ENCODE results near the gene HDAC4.

The HDAC4 gene

GRCh38 chr2:239115616-239116015 is 285.2 kb downstream of the HDAC4 start:
- Histone ChIP-seq H3K36me3 (ENCODE audit: insufficient read depth, low read depth, low read length) (0 out of 2 replicates have a peak, but pooled peaks cover 16% of the 10 kb centered on the region), H3K9ac (ENCODE audit: low read depth, low read length) (no peak overlapping the region), H3K4me3 (ENCODE audit: low read length) (no peak overlapping the region), H3K27ac (ENCODE audit: low read length) (no peak overlapping the region), H3K4me1 (ENCODE audit: insufficient read depth, low read length) (no peaks in the 10 kb centered on the region), H3K9me3 (ENCODE audit: insufficient read depth, low read depth, low read length) (no peaks in the 10 kb centered on the region), H3K27me3 (ENCODE audit: insufficient read depth, low read length) (no peaks in the 10 kb centered on the region)

- Histone ChIP-seq H3K4me3 (ENCODE audit: low read length) (no peak overlapping the region), H3K27ac (ENCODE audit: low read length) (no peak overlapping the region), H3K36me3 (ENCODE audit: insufficient read depth, low read depth, low read length) (peaks cover 23% of the 10 kb centered on the region; the same call in 1 of the 2 replicates), H3K9ac (ENCODE audit: low read depth, low read length) (no peak overlapping the region), H3K27me3 (ENCODE audit: insufficient read depth, low read length) (no peaks in the 10 kb centered on the region), H3K9me3 (ENCODE audit: insufficient read depth, low read depth, low read length) (no peaks in the 10 kb centered on the region), H3K4me1 (ENCODE audit: insufficient read depth, low read length) (no peaks in the 10 kb centered on the region)
Measured at GRCh38 chr2:239114616-239115265, 286.1 kb downstream of the HDAC4 start.

- no peak overlapping the region for H3K4me3 ChIP-seq (ENCODE audit: low read length)
- no peaks in the 10 kb centered on the region for H3K9me3 ChIP-seq (ENCODE audit: insufficient read depth, low read depth, low read length)
- no peak overlapping the region for H3K27ac ChIP-seq (ENCODE audit: low read length)
- no peak overlapping the region for H3K9ac ChIP-seq (ENCODE audit: low read depth, low read length)
- H3K4me1 ChIP-seq (ENCODE audit: insufficient read depth, low read length), result no peaks in the 10 kb centered on the region
- no peaks in the 10 kb centered on the region for H3K27me3 ChIP-seq (ENCODE audit: insufficient read depth, low read length)
- H3K36me3 ChIP-seq (ENCODE audit: insufficient read depth, low read depth, low read length), result peaks cover 29% of the 10 kb centered on the region; the same call in 1 of the 2 replicates
Measured at GRCh38 chr2:239114119-239114581, 286.7 kb downstream of the HDAC4 start.

- H3K4me1 ChIP-seq (ENCODE audit: insufficient read depth, low read length), result no peaks in the 10 kb centered on the region
- H3K27ac ChIP-seq (ENCODE audit: low read length), result no peak overlapping the region
Measured at GRCh38 chr2:239113615-239114014, 287.2 kb downstream of the HDAC4 start.

GRCh38 chr2:239113171-239113570 is 287.6 kb downstream of the HDAC4 start:
- no peak overlapping the region for H3K27ac ChIP-seq (ENCODE audit: low read length)
- H3K4me3 ChIP-seq (ENCODE audit: low read length), result no peak overlapping the region
- H3K9ac ChIP-seq (ENCODE audit: low read depth, low read length), result no peak overlapping the region
- no peaks in the 10 kb centered on the region for H3K27me3 ChIP-seq (ENCODE audit: insufficient read depth, low read length)
- H3K9me3 ChIP-seq (ENCODE audit: insufficient read depth, low read depth, low read length), result no peaks in the 10 kb centered on the region
- peaks cover 31% of the 10 kb centered on the region; the same call in 1 of the 2 replicates for H3K36me3 ChIP-seq (ENCODE audit: insufficient read depth, low read depth, low read length)
- no peaks in the 10 kb centered on the region for H3K4me1 ChIP-seq (ENCODE audit: insufficient read depth, low read length)

More at GRCh38 chr2:239113615-239114014, 287.2 kb downstream of the HDAC4 start:
- Histone ChIP-seq H3K9ac (ENCODE audit: low read depth, low read length) (no peak overlapping the region), H3K9me3 (ENCODE audit: insufficient read depth, low read depth, low read length) (no peaks in the 10 kb centered on the region), H3K27me3 (ENCODE audit: insufficient read depth, low read length) (no peaks in the 10 kb centered on the region), H3K4me3 (ENCODE audit: low read length) (no peak overlapping the region), H3K36me3 (ENCODE audit: insufficient read depth, low read depth, low read length) (peaks cover 31% of the 10 kb centered on the region; the same call in 1 of the 2 replicates)

- no peaks in the 10 kb centered on the region for H3K4me1 ChIP-seq (ENCODE audit: insufficient read depth, low read length)
- H3K27ac ChIP-seq (ENCODE audit: low read length), result no peak overlapping the region
- H3K9ac ChIP-seq (ENCODE audit: low read depth, low read length), result no peak overlapping the region
- H3K36me3 ChIP-seq (ENCODE audit: insufficient read depth, low read depth, low read length), result peaks cover 31% of the 10 kb centered on the region; the same call in 1 of the 2 replicates
- no peaks in the 10 kb centered on the region for H3K27me3 ChIP-seq (ENCODE audit: insufficient read depth, low read length)
- no peaks in the 10 kb centered on the region for H3K9me3 ChIP-seq (ENCODE audit: insufficient read depth, low read depth, low read length)
- H3K4me3 ChIP-seq (ENCODE audit: low read length), result no peak overlapping the region
Measured at GRCh38 chr2:239112127-239112774, 288.6 kb downstream of the HDAC4 start.

GRCh38 chr2:239111401-239112100 is 289.3 kb downstream of the HDAC4 start:
- Histone ChIP-seq H3K36me3 (ENCODE audit: insufficient read depth, low read depth, low read length) (peaks cover 31% of the 10 kb centered on the region; the same call in 1 of the 2 replicates), H3K4me1 (ENCODE audit: insufficient read depth, low read length) (no peaks in the 10 kb centered on the region), H3K27me3 (ENCODE audit: insufficient read depth, low read length) (no peaks in the 10 kb centered on the region), H3K9ac (ENCODE audit: low read depth, low read length) (no peak overlapping the region), H3K4me3 (ENCODE audit: low read length) (no peak overlapping the region), H3K27ac (ENCODE audit: low read length) (no peak overlapping the region), H3K9me3 (ENCODE audit: insufficient read depth, low read depth, low read length) (no peaks in the 10 kb centered on the region)

GRCh38 chr2:239110595-239111048 is 290.2 kb downstream of the HDAC4 start:
- H3K36me3 ChIP-seq (ENCODE audit: insufficient read depth, low read depth, low read length), result peaks cover 31% of the 10 kb centered on the region; the same call in 1 of the 2 replicates
- H3K4me3 ChIP-seq (ENCODE audit: low read length), result no peak overlapping the region
- no peaks in the 10 kb centered on the region for H3K27me3 ChIP-seq (ENCODE audit: insufficient read depth, low read length)
- H3K9ac ChIP-seq (ENCODE audit: low read depth, low read length), result no peak overlapping the region
- no peak overlapping the region for H3K27ac ChIP-seq (ENCODE audit: low read length)
- H3K4me1 ChIP-seq (ENCODE audit: insufficient read depth, low read length), result no peaks in the 10 kb centered on the region
- no peaks in the 10 kb centered on the region for H3K9me3 ChIP-seq (ENCODE audit: insufficient read depth, low read depth, low read length)

- Histone ChIP-seq H3K4me1 (ENCODE audit: insufficient read depth, low read length) (no peaks in the 10 kb centered on the region), H3K27me3 (ENCODE audit: insufficient read depth, low read length) (no peaks in the 10 kb centered on the region), H3K27ac (ENCODE audit: low read length) (no peak overlapping the region), H3K4me3 (ENCODE audit: low read length) (no peak overlapping the region), H3K36me3 (ENCODE audit: insufficient read depth, low read depth, low read length) (peaks cover 31% of the 10 kb centered on the region; the same call in 1 of the 2 replicates), H3K9ac (ENCODE audit: low read depth, low read length) (no peak overlapping the region), H3K9me3 (ENCODE audit: insufficient read depth, low read depth, low read length) (no peaks in the 10 kb centered on the region)
Measured at GRCh38 chr2:239109928-239110545, 290.8 kb downstream of the HDAC4 start.

- no peaks in the 10 kb centered on the region for H3K4me1 ChIP-seq (ENCODE audit: insufficient read depth, low read length)
- no peaks in the 10 kb centered on the region for H3K27me3 ChIP-seq (ENCODE audit: insufficient read depth, low read length)
- no peaks in the 10 kb centered on the region for H3K9me3 ChIP-seq (ENCODE audit: insufficient read depth, low read depth, low read length)
- H3K9ac ChIP-seq (ENCODE audit: low read depth, low read length), result no peak overlapping the region
- H3K36me3 ChIP-seq (ENCODE audit: insufficient read depth, low read depth, low read length), result peaks cover 28% of the 10 kb centered on the region; the same call in 1 of the 2 replicates
- no peak overlapping the region for H3K4me3 ChIP-seq (ENCODE audit: low read length)
- no peak overlapping the region for H3K27ac ChIP-seq (ENCODE audit: low read length)
Measured at GRCh38 chr2:239109041-239109927, 291.5 kb downstream of the HDAC4 start.

Data from iPS-20b (cell line).